HG03354 (cell line): Measurements from ENCODE around the gene TMEM178B.
"Not testable (repeated sequence)": the region's sequence is repeated elsewhere in the genome, so short reads cannot be mapped to it uniquely, and the experiment has no call there.

ENCODE experiments used
- ATAC-seq: cut with Tn5 transposase; IDR thresholded peaks from one replicate; pipeline ENCODE4 v1.9.1; 2021; ENCODE audit warnings: mild to moderate bottlenecking; ENCODE audit not compliant: unreplicated experiment, poor library complexity, severe bottlenecking

Gene TMEM178B

GRCh38 chr7:141073641-141074161 is at the start of gene TMEM178B:
TMEM178B (plus strand) TSS chr7:141074064.
- ATAC-seq: peak; percentile 40

DNA sequence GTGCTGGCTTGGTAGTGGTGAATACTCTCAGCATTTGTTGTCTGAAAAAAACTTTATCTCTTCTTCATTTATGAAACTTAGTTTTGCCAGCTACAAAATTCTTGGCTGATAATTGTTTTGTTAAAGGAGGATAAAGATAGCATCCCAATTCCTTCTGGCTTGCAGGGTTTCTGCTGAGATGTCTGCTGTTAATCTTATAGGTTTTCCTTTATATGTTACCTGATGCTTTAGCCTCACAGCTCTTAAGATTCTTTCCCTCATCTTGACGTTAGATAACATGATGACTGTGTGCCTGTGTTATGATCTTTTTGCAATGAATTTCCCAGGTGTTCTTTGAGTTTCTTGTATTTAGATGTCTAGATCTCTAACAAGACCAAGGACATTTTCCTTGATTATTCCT is 49.2 kb upstream of the TMEM178B start:
- no peak for ATAC-seq

DNA sequence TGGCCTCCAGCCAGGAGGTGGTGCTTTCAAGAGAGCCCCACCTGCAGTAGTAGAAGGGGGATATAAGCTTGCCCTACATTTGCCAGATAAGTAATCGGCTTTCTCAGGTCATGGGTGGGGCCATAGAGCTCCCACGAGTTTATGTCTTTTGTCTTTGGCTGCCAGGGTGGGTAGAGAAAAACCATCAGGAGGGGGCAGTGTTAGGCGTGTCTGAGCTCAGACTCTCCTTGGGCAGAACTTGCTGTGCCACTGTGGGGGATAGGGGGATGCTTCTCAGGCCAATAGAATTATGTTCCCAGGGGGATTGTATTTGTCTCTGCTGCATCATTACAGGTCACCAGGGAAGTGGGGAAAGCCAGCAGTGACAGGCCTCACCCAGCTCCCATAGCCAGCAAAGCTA is 46.8 kb upstream of the TMEM178B start:
- no peak for ATAC-seq

DNA sequence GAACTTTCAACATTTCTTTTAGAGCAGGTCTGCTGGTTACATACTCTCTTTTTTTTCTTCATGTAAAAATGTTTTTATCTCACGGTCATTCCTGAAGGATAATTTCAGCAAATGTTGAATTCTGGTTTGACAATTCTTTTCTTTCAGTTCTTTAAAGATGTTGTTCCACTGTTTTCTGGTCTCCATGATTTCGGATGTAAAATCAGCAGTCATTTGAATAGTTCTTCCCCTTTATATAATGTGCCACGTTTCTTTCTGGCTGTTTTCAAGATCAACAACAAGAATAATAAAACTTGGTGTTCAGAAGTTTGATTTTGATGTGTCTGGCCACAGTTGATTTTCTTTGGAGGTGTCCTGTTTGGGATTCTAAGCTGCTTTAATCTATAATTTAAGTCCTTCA is 45.1 kb upstream of the TMEM178B start:
- no peak for ATAC-seq

GRCh38 chr7:141032539-141033323 is 41.1 kb upstream of the TMEM178B start:
- not testable (repeated sequence) for ATAC-seq

DNA sequence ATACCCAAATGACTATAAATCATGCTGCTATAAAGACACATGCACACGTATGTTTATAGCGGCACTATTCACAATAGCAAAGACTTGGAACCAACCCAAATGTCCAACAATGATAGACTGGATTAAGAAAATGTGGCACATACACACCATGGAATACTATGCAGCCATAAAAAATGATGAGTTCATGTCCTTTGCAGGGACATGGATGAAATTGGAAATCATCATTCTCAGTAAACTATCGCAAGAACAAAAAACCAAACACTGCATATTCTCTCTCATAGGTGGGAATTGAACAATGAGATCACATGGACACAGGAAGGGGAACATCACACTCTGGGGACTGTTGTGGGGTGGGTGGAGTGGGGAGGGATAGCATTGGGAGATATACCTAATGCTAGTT is 35.8 kb upstream of the TMEM178B start:
- ATAC-seq: not testable (repeated sequence)

DNA sequence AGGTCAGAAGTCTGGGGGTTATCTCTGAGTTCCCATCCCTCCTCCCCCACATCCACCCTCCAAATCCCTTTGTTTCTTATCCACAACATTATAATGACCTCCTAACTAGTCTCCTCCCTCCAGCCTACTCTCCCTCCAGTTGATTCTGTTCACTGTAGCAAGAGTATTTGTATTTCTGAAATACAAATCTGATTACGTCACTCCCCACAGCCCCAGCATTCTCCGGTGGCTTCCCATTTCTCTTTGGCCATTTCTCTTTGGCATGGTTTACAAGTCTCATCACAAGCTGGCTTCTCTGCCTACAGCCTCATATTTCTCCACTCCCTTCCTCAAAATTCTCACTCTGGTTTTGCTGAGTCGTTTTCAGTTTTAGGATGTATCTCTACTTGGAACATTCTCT is 34.5 kb upstream of the TMEM178B start:
- no peak for ATAC-seq

DNA sequence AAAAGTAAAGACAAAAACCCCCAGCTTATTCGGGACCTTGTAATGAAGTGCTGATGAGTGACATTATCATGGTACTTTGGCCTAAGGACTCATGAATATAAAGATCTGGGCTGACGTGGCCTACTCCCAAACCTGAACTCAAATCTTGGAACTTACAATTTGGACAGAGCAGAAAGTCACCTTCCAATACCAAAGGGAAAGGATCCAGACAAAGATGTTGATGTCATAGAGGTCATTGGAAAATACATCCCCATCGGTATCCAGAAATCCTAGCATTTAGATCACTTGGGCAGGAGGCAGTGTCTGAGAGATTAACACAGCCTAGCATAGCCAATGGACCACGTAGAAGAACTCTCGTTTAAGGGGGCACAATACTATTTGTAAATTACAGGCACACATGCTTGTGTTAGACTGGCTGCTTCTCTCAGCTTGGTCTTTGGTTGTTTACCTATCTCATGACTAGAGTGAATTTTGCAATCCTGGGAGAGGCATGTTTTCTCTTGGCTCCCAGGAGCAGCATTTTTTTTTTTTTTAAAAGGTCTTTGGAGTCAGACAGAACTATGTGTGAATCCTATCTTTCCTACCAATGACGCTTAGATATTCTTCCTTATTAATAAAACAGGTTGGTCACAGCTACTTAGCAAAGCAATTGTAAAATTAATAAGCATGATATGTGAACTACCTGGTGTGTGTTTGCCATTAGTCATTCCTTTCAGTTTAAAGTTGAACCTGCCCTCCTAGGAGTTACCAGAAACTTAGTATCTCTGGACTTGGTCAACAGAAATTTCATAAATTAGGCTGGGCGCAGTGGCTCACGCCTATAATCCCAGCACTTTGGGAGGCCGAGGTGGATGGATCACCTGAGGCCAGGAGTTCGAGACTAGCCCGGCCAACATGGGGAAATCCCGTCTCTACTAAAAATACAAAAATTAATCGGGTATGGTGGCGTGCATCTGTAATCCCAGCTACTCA is 31.4 kb upstream of the TMEM178B start:
- no peak for ATAC-seq

- no peak for ATAC-seq
Observed at GRCh38 chr7:141043616-141044015, 30.2 kb upstream of the TMEM178B start.

DNA sequence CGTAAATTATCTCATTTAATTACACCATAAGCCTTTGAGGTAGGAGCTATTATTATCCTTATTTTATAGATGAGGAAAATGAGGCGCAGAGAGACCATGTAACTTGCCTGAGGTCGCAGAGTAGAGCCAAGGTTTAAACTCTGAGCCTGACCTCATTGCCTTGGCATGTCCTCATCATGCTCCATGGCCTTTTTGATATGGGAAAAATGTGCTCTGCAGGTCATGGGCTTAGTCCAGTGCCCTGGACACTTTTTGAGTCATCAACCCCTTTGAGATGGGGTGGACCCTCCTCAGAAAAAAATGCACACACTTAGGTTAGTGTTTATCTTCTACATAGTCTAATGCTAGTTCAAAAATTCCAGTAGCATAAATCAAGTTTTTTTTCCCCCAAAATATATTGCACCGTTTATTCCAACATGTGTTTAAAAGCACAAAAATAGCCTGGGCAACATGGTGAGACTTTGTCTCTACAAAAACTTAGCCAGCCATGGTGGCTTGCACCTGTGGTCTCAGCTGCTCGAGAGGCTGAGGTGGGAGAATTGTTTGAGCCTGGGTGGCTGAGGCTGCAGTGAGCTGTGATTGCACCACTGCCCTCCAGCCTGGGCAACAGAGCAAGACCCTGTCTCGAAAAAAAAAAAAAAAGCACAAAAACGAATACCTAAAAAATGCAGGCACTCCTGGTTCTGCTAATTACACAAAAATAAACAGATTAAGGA is 28.6 kb upstream of the TMEM178B start:
- no peak for ATAC-seq

GRCh38 chr7:141045842-141046620 is 27.8 kb upstream of the TMEM178B start:
- ATAC-seq: no peak

GRCh38 chr7:141053626-141054025 is 20.2 kb upstream of the TMEM178B start:
- ATAC-seq: peak; percentile 61

DNA sequence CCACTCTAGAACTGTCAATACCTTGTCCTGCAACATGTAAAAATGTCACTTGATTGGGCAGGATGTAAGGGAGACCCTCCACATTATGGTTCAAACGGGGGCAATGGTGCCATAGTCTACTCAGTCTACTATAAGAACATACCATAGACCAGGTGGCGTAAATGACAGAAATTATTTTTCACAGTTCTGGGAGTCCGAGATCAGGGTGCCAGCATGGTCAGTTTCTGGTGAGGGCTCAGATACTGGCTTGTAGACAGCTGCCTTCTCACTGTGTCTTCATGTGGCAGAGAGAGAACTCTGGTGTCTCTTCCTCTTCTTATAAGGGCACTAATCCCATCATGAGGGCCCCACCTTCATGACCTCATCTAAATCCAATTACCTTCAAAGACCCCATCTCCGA is 18.7 kb upstream of the TMEM178B start:
- no peak for ATAC-seq

GRCh38 chr7:141057788-141058187 is 16.1 kb upstream of the TMEM178B start:
- ATAC-seq: no peak

GRCh38 chr7:141067856-141068255 is 6.0 kb upstream of the TMEM178B start:
- ATAC-seq: not testable (repeated sequence)

GRCh38 chr7:141071260-141071854 is 2.5 kb upstream of the TMEM178B start:
- ATAC-seq: no peak

DNA sequence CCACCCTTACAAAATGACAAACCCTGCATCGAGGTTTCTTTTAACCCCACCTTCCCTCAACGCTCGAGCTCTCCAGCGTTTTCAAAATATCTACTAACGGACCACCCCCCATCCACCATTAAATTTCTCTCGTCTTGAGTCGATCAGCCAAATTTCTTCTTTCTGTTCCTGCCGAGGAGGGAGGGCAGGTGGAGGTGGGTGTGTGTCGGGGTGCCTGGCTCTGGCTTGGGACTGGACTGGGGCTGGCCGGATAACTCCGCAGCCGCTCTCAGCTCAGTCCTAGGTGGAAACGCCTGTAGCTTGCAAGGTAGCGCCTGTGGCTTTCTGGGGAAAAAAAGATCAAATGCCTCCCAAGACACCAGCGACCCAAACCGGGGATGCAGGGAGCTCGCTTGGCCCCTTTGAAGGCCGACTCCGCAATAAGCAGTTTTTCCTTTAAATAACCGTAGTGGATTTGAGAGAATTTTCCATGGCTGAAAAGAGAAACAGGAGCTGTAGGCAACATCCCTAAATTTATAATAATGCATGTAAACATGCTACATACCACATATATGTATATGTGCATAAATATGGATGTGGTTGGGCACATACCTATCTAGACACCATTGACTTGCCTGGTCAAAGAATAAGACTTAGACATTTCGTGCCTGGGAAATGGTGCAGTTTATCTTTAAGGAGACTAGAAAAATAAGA is 1.9 kb upstream of the TMEM178B start:
- ATAC-seq: no peak

- ATAC-seq: peak; percentile 35
Observed at GRCh38 chr7:141072548-141073172, 1.2 kb upstream of the TMEM178B start.
